AG04449 (cell line): Measurements from ENCODE around the gene CAPN2.
A peak's percentile ranks its signal among the peaks of the same experiment; 100 is the strongest.

Experiments
- CTCF ChIA-PET: fragments of 350-600 bp; formaldehyde crosslinking; extraction: SDS; loops from one replicate; lab custom pipeline; 2021; ENCODE audit warnings: antibody characterized with exemption; lab: Yijun Ruan, JAX
- POLR2A ChIA-PET: fragments of 400-600, 350-600 bp; formaldehyde crosslinking; extraction: SDS; loops from one replicate; lab custom pipeline; 2020; ENCODE audit warnings: antibody characterized with exemption, inconsistent platforms; lab: Yijun Ruan, JAX
- DNase-seq: peaks from one replicate; pipeline ENCODE4 v3.0.0-alpha.2; 2010; ENCODE audit warnings: low read depth, low spot score
- H3K4me3 ChIP-seq: 2 replicates; pipeline ENCODE4 v1.5.1; 2011; ENCODE audit warnings: low read depth, mild to moderate bottlenecking, control low read depth, low read length
- TF ChIP-seq, protein P1 (sequence below): IDR thresholded peaks from one replicate; pipeline ENCODE4 v1.5.1; 2011; ENCODE audit warnings: mild to moderate bottlenecking, moderate library complexity, low read length, control low read depth, inconsistent platforms; ENCODE audit not compliant: insufficient read depth; ENCODE audit errors: missing control alignments

The CAPN2 gene

GRCh38 chr1:223669003-223669795 is 43.1 kb upstream of the CAPN2 start:
- no peak for DNase-seq
- ChIA-PET POLR2A (no interaction called here), CTCF (interaction anchor here (0.6 to 1.5 kb wide), 2 partner anchors 12 to 15 kb away, joined by 3 to 6 read pairs; no protein-coding TSS in a partner anchor)
- no peak overlapping the region for H3K4me3 ChIP-seq
- TF ChIP-seq, protein P1, sequence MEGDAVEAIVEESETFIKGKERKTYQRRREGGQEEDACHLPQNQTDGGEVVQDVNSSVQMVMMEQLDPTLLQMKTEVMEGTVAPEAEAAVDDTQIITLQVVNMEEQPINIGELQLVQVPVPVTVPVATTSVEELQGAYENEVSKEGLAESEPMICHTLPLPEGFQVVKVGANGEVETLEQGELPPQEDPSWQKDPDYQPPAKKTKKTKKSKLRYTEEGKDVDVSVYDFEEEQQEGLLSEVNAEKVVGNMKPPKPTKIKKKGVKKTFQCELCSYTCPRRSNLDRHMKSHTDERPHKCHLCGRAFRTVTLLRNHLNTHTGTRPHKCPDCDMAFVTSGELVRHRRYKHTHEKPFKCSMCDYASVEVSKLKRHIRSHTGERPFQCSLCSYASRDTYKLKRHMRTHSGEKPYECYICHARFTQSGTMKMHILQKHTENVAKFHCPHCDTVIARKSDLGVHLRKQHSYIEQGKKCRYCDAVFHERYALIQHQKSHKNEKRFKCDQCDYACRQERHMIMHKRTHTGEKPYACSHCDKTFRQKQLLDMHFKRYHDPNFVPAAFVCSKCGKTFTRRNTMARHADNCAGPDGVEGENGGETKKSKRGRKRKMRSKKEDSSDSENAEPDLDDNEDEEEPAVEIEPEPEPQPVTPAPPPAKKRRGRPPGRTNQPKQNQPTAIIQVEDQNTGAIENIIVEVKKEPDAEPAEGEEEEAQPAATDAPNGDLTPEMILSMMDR = no peak

DNA sequence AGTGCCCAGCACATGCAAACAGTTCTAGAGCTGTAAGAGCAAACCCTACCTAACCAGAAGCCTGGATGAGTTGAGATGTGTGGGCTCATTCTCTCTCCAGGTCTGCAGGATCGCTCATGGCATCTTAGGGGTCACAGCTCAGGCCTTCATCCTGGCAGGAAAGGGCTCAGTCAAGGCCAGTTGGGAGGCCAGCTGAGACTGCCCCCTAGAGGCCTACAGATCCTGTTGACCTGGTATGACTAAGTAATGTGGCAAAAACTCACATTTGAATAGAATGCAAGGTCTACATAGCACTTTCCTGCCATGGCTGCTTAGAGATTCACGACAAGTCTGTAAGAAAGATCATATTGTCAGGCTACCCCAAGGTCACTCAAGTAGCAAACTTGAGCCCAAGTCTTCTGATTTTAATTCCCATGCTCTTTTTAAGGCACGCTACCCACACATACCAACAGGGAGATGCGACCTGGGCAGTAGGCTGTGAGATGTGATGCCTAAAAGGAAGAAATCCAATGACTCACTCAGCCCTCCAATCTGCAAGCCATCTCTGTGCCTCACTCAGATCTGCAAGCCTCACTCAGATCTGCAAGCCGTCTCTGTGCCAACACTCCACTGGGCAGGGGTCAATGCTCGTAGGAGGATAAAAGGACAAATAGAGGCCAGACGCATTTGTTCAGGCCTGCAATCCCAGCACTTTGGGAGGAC is 41.7 kb upstream of the CAPN2 start:
- no peak for DNase-seq
- CTCF ChIA-PET = interaction anchor here (1.3 to 21.7 kb wide), 2 partner anchors 10 to 536 kb away, joined by 4 to 321 read pairs; no protein-coding TSS in a partner anchor
- H3K4me3 ChIP-seq = no peak overlapping the region
- POLR2A ChIA-PET = no interaction called here
- TF ChIP-seq, protein P1 = peak; percentile 27

DNA sequence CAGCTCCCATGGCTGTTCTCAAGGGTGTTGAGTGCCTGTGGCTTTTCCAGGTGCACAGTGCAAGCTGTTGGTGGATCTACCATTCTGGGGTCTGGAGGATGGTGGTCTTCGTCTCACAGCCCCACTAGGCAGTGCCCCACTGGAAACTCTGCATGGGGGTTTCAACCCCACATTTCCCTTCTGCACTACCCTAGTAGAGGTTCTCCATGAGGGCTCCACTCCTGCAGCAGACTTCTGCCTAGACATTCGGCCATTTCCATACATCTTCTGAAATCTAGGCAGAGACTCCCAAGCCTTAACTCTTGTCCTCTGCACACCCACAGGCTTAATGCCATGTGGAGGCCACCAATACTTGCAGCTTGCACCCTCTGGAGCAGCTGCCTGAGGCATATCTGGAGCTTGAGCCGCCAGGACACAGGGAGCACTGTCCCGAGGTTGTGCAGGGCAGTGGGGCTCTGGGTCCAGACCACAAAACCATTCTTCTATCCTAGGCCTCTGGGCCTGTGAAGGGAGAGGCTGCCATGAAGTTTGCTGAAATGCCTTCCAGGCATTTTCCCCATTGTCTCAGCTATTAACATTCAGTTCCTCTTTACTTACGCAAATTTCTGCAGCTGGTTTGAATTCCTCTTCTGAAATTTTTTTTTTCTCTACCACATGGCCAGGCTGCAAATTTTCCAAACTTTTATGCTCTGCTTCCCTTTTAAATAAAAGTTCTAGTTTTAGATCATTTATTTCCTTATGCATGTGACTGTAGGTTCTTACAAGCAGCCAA is 38.0 kb upstream of the CAPN2 start:
- TF ChIP-seq, protein P1 = no peak
- CTCF ChIA-PET = interaction anchor here (2.8 to 21.7 kb wide), 2 partner anchors 9 to 539 kb away, joined by 9 to 321 read pairs; no protein-coding TSS in a partner anchor
- DNase-seq = no peak
- POLR2A ChIA-PET = no interaction called here
- H3K4me3 ChIP-seq = no peak overlapping the region

DNA sequence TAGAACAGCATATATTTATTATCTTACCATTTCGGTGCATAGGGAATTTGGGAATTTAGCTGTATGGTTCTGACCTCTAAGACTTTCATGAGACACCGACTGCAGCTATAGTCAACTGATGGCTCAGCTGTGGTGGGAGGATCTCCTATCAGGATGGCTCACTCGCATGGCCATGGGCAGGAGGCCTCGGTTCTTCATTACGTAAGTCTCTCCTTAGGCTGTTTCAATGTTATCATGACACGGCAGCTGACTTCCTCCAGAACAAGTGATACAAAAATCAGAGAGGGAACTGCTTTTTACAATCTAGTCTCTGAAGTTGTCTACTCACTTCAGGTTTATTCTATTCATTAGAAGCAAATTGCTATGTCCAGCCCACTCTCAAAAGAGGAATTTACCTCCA is 33.5 kb upstream of the CAPN2 start:
- H3K4me3 ChIP-seq = no peak overlapping the region
- ChIA-PET POLR2A (no interaction called here), CTCF (interaction anchor here (21.7 kb wide), 1 partner anchor 544 kb away, joined by 321 read pairs; no protein-coding TSS in a partner anchor)
- TF ChIP-seq, protein P1 = no peak
- no peak for DNase-seq

- ChIA-PET POLR2A (no interaction called here), CTCF (interaction anchor here (1.4 to 21.7 kb wide), 3 partner anchors 10 to 556 kb away, joined by 4 to 321 read pairs (median 7); no protein-coding TSS in a partner anchor)
- no peak overlapping the region for H3K4me3 ChIP-seq
- TF ChIP-seq, protein P1 = no peak
- DNase-seq = no peak
Measured at GRCh38 chr1:223680188-223680587, 32.2 kb upstream of the CAPN2 start.
